Smooth muscle cell (in vitro differentiated cells): Measurements from ENCODE around the gene WDR43. TPM values are rescaled to one million over a fixed set of nuclear protein-coding genes. Genes with fewer than 3 reads are reported as not detected.

Experiments used
- DNase-seq: peaks from one replicate; lab custom pipeline; 2025; ENCODE audit not compliant: unreplicated experiment; lab: John Stamatoyannopoulos, UW
- H2AFZ ChIP-seq: fragments of 200-600 bp; sonication (generic); 2 replicates; pipeline ENCODE4 v1.6.0; 2016; ENCODE audit warnings: antibody characterized with exemption, low read depth, mild to moderate bottlenecking
- H3F3A ChIP-seq: fragments of 200-600 bp; sonication (generic); 2 replicates; pipeline ENCODE4 v1.6.0; 2017; ENCODE audit warnings: antibody characterized with exemption, low read depth
- H3K27ac ChIP-seq: fragments of 200-600 bp; sonication (generic); 2 replicates; pipeline ENCODE4 v1.5.1; 2016; ENCODE audit warnings: low read depth, mild to moderate bottlenecking
- H3K27me3 ChIP-seq: fragments of 200-600 bp; sonication (generic); 2 replicates; pipeline ENCODE4 v1.6.1; 2016; ENCODE audit warnings: low read depth, mild to moderate bottlenecking
- H3K36me3 ChIP-seq: fragments of 200-600 bp; sonication (generic); 2 replicates; pipeline ENCODE4 v1.5.1; 2016; ENCODE audit warnings: low read depth
- H3K4me1 ChIP-seq: fragments of 200-600 bp; sonication (generic); 2 replicates; pipeline ENCODE4 v1.5.1; 2016; ENCODE audit warnings: low read depth
- H3K4me2 ChIP-seq: fragments of 200-600 bp; sonication (generic); 2 replicates; pipeline ENCODE4 v1.6.0; 2016; ENCODE audit warnings: mild to moderate bottlenecking
- H3K4me3 ChIP-seq: fragments of 200-600 bp; sonication (generic); 2 replicates; pipeline ENCODE4 v1.5.1; 2016; ENCODE audit warnings: mild to moderate bottlenecking
- H3K79me2 ChIP-seq: fragments of 200-600 bp; sonication (generic); 2 replicates; pipeline ENCODE4 v1.6.0; 2016; ENCODE audit warnings: low read depth, mild to moderate bottlenecking
- H3K9ac ChIP-seq: fragments of 200-600 bp; sonication (generic); 2 replicates; pipeline ENCODE4 v1.6.0; 2016; ENCODE audit warnings: low read depth
- H3K9me3 ChIP-seq: fragments of 200-600 bp; sonication (generic); replicated peaks from 2 replicates; pipeline ENCODE4 v1.5.1; 2016; ENCODE audit warnings: low read depth
- H4K20me1 ChIP-seq: fragments of 200-600 bp; sonication (generic); 2 replicates; pipeline ENCODE4 v1.6.0; 2016; ENCODE audit warnings: low read depth
- CTCF ChIP-seq: fragments of 200-600 bp; sonication (generic); IDR thresholded peaks from 2 replicates; pipeline ENCODE4 v1.5.1; 2017; ENCODE audit warnings: borderline replicate concordance, mild to moderate bottlenecking, antibody characterized with exemption; ENCODE audit not compliant: insufficient read depth, poor library complexity, severe bottlenecking
- WGBS: methylation state at CpG from one replicate; pipeline ENCODE4 v1.1.7; 2016; ENCODE audit warnings: low lambda C conversion rate; 5-methylcytosine and 5-hydroxymethylcytosine counted together
- polyA plus RNA-seq: library from polyadenylated mRNA; unstranded; fragments of >200 nt; fragmentation: Nextera tagmentation; extraction: Ambion mirVana; gene quantifications from 2 replicates; pipeline ENCODE4 v1.2.1, GENCODE V29; 2016
- total RNA-seq: library from RNA; depleted of rRNA; stranded (reverse); fragments of >200 nt; gene quantifications from 2 replicates; pipeline ENCODE4 v1.2.3, GENCODE V29; 2014

WDR43 gene
- total and polyA plus RNA-seq, 2 experiments from 2014 or later = 12.5 to 37.8 TPM

GRCh38 chr2:28869494-28870145 is 24.8 kb upstream of the WDR43 start:
- peaks cover 3% of the 10 kb centered on the region for H4K20me1 ChIP-seq
- no peak for TF ChIP-seq CTCF
- H3K36me3 ChIP-seq = no peaks in the 10 kb centered on the region
- 1% methylated on average over 29 of the region's 29 CpGs for WGBS
- peaks cover 41% of the 10 kb centered on the region for H3K79me2 ChIP-seq
- no peak for DNase-seq
- peaks cover 4% of the 10 kb centered on the region for H3K27me3 ChIP-seq
- H3K9me3 ChIP-seq = no peaks in the 10 kb centered on the region
- peak overlapping the region; percentile 93 for H3K4me2 ChIP-seq
- H2AFZ ChIP-seq = peak overlapping the region; percentile 56
- peak overlapping the region; percentile 92 for H3K9ac ChIP-seq
- peak overlapping the region; percentile 68 for H3K4me3 ChIP-seq
- H3K4me1 ChIP-seq = peaks cover 8% of the 10 kb centered on the region
- no peaks in the 10 kb centered on the region for H3F3A ChIP-seq
- peak overlapping the region; percentile 72 for H3K27ac ChIP-seq

GRCh38 chr2:28870146-28870891 is 24.1 kb upstream of the WDR43 start, which contains the start of gene TRMT61B:
Gene TRMT61B (minus strand): TSS chr2:28870309. CDS start chr2:28870277, 32 bp downstream.
- H4K20me1 ChIP-seq = peaks cover 3% of the 10 kb centered on the region
- H3K4me3 ChIP-seq = peak within 1 kb of the TSS; percentile 68
- peaks cover 8% of the 10 kb centered on the region for H3K4me1 ChIP-seq
- H3K4me2 ChIP-seq = peak within 1 kb of the TSS; percentile 93
- H3K9me3 ChIP-seq = no peaks in the 10 kb centered on the region
- no peak for TF ChIP-seq CTCF
- no peaks in the 10 kb centered on the region for H3F3A ChIP-seq
- H2AFZ ChIP-seq = peak within 1 kb of the TSS; percentile 92
- peaks cover 9% of the 10 kb centered on the region for H3K27me3 ChIP-seq
- H3K27ac ChIP-seq = peak within 1 kb of the TSS; percentile 72
- DNase-seq = peak; percentile 88
- peaks cover 37% of the 10 kb centered on the region for H3K79me2 ChIP-seq
- H3K9ac ChIP-seq = peak within 1 kb of the TSS; percentile 92
- H3K36me3 ChIP-seq = no peaks in the 10 kb centered on the region
- under 1% methylated on average over 57 of the region's 57 CpGs for WGBS

- Histone ChIP-seq H3F3A (no peaks in the 10 kb centered on the region), H3K4me2 (no peak overlapping the region), H3K9ac (no peak overlapping the region), H3K4me3 (no peak overlapping the region), H3K27ac (no peak overlapping the region), H4K20me1 (no peaks in the 10 kb centered on the region), H3K27me3 (peaks cover 18% of the 10 kb centered on the region), H3K79me2 (peaks cover 31% of the 10 kb centered on the region), H3K36me3 (no peaks in the 10 kb centered on the region), H3K9me3 (no peaks in the 10 kb centered on the region), H2AFZ (peak overlapping the region; percentile 35), H3K4me1 (peaks cover 8% of the 10 kb centered on the region)
- TF ChIP-seq CTCF = no peak
- 94% methylated on average over 3 of the region's 3 CpGs for WGBS
- DNase-seq = no peak
Observed at GRCh38 chr2:28871620-28872019, 22.8 kb upstream of the WDR43 start.
